HG02759 (cell line): ENCODE measurements around the gene SCLY.
A peak's percentile ranks its signal among the peaks of the same experiment; 100 is the strongest.
"Not testable (repeated sequence)": the region's sequence is repeated elsewhere in the genome, so short reads cannot be mapped to it uniquely, and the experiment has no call there.

ENCODE experiments used
- ATAC-seq: cut with Tn5 transposase; IDR thresholded peaks from one replicate; pipeline ENCODE4 v1.9.1; 2021; ENCODE audit warnings: mild to moderate bottlenecking, moderate library complexity; ENCODE audit not compliant: unreplicated experiment

The SCLY gene

DNA sequence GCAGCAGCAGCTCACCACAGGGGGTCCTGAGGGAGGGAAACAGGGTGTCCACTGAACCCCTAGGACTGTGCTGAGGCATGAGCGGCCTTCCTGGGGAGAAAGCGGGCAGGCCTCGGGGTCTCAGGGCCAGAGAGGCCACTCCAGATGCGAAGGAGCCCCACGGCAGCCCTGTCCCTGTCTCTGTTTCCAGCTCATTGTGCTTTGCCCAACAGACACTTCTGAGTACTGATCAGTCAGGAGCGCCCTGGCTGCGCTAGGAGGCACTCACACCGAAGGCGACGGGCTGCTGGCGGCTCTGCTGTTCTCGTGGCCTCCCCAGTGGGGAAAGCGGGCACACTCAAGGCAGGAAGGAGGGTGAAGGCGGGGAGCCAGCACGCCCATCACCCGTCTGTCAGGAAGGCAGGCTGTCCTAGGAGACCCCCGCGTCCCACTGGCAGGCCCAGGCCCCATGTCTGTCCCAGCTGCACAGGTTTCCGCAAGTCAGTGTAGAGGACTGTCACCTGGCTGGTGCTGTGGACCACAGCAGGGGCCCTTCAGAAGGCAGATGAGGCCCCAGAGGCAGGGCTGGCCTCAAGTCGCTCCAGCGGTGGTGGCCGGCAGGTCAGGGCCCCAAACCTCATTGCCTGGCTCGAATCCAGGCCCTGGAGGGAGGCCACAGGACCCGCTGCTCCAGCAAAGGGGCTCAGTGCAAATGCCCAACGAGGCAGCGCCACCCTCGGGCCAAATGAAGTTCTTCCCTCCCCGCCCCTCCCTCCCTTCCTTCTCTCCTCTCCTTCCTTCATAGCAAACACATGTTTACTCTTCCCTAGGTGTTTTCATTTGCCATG, 46.1 kb downstream of the SCLY start:
- ATAC-seq: peak; percentile 15

DNA sequence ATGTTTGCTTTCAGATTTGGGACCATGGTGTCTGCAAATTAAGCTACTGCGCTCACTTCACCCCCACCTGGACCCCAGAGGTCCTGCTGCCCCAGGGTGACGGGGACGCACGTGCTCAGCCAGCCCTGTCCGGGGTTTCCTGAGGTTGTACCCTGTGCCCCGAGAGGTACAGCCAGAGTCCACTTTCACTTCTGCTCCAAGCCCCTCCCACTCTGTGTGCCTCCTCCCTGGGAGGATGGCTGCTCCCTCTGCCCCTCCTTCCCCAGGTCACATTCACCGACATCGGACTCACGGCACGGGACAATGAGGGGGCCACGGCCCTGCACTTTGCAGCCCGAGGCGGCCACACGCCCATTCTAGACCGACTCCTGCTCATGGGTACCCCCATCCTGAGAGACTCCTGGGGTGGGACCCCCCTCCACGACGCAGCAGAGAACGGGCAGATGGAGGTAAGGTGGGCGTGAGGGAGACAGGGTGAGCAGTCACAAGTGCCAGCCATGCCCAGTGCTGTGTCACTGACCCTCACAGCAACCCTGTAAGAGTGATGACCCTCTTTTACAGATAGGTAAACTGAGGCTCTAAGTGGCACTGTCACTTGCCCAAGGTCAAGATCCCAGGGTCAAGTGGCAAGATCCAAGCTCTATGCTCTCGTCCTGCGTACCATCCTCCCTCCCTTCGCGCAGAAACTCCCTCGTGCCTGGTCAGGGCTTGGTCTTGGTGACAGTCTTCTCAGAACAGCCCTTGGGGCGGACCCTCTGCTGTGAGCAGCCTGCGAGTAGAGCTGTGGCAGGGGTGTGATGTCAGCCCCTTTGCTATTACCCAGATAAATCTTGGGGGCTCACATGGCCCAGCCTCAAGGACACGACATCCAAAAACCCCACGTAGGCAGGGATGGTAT, 47.0 kb downstream of the SCLY start:
- ATAC-seq: peak; percentile 73

DNA sequence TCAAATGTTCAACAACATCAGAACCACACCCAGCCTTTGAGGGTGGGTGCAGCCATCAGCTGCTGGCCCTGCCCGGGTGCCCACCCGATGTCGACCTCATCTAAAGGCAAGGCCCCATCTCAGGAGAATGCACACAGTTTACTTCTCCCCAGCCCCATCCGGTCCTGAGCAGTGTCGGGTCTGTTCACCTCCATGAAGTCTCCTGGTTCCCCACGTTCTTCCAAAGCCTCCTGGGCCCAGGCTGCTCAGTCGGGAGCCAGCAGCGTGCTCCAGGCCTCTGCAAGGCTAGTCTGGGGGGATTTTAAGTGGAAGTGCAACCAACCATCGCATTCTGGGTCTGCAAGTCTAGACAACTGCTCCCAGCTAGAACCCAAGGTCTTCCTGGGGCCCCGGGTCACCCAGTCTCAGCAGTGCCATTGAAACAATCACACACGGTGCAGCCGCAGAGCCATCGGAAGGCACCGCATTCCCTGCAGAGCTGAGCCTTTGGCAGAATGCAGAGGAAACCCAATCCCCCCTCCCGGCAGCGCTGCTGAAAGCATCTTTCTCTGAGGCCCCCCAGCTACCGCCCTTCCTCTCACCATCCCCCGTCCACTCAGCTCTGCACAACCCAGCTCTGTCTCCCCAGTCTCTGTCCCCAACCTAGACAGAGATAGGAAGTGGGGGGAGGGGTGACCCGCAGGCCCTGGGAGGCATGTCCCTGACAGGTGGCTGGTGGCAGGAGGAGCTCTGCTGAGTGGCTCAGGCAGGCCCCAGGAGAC, 47.8 kb downstream of the SCLY start:
- ATAC-seq: peak; percentile 72

DNA sequence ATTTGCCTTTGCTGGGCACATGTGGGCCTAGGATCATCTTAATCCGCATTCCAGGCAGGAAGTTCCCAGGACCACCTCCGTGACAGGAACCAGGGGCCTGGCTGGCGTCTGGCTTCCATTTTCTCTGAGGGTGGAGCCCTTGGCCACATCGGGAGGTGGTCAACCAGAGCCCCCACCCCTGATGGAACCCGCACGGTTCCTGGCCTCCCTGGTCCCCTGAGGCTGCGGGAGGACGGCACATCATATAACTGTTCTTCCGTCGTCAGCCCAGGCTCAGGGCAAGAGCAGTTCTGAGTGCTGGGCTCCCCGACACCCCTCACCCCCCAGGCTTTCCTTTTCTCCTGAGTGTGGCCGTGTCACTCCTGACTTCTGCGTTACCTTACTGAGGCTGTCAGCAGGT, 52.8 kb downstream of the SCLY start:
- no peak for ATAC-seq

DNA sequence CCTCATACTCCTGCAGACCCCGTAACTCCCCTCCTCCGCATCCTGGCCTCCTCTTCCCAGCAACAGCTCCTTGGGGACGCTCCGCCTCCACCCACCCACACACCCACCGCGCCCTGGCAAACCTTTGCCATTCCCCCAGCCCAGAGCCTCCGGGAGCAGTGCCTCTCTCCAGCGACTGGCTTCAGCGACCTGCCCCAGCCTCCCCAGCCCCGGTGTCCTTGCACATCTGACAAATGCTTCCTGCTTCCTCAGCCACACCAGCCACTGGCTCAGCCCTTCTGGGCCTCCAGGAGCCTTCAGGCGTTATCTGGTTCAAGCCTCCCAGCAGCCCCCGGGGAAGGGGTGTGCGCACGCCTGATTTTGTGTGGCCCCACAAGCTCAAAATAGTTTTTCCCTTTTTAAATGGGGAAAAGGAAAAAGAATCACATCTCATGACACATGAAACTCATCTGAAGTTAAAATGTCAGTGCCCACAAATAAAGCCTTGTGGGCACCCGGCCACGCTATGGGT, 53.6 kb downstream of the SCLY start:
- no peak for ATAC-seq

DNA sequence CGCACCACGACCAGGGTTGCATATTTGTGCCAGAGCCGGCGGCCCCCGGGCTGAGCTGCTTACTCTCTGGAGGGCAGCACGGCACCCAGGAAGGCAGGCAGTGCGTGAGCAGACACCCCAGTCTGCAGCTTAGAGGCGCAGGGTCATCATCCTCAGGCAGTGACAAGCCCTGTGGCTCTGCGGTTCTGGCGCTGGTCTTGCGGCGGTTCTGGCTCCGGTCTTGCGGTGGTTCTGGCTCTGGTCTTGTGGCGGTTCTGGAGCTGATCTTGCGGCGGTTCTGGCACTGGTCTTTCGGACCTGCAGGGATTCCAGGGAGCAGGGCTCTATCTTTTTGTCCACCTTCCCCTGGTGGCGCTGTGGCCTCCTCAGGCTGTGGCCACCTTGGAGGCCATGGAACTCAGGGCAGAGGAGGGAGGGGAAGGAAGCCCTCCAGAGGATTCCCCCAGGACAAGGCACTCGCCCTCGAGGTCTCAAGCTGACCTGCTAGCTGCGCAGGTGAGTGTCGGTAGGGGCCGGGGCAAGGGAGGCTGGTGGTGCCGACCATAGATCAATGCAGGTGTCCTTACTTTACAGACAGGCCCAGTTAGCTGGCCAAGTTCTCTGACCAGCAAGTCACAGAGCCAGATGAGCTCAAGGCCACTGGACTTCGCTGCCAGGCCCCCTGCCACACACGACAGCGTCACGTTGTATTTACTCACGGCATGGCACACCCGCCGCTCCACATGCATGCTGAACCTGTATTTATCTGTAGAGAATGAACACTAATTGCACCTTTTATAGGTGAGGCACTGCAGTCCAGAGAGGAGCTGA, 54.3 kb downstream of the SCLY start:
- no peak for ATAC-seq

DNA sequence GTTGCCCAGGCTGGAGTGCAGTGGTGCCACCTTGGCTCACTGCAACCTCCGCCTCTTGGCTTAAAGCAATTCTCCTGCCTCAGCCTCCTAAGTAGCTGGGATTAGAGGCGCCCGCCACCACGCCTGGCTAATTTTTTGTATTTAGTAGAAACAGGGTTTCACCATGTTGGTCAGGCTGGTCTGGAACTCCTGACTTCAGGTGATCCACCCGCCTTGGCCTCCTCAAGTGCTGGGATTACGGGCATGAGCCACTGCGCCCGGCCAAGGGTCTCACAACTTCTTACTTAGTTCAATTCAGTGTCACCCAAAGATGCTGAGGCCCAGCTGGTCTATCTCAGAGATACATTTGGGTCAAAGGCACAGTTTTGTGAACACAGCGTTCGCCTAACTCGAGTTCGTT, 54.9 kb downstream of the SCLY start:
- ATAC-seq: not testable (repeated sequence)

DNA sequence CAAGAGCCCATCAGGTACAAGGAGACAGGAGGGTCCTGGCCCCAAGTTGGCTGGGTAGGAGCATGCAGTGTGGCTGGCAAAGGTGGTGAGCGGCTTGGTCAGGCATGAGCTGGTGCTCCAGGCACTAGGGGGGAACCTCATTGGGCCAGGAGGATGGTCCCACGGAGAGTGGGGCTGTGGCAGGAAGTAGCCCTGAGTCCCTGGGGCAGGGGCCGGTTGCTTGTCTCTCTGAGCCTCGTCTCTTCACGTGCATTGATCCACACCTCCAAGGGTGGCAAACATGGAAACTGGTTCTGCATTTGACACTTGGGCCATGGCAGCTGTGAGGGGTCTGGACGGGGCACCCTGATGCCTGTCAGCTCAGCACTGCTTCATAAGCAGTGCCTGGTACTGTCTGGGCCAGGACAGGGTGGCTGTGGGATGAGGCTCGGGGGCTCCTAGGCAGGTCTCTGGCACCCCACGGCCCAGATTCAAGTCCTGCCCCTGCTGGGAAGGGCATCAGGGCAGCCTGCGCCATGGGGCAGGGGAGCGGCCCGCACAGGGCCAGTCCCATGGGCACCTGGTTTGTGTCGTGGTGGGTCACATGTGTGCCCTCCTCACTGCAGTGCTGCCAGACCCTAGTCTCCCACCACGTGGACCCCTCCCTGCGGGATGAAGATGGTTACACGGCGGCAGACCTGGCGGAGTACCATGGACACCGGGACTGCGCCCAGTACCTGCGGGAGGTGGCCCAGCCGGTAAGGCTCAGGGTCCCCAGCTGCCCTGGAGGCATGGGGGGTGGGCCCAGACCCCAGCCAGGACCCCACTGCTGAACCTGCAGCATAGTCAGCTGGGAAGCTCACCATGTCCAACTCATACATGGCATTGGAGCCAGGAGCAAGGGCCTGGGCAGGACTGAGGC, 55.7 kb downstream of the SCLY start:
- ATAC-seq: no peak

DNA sequence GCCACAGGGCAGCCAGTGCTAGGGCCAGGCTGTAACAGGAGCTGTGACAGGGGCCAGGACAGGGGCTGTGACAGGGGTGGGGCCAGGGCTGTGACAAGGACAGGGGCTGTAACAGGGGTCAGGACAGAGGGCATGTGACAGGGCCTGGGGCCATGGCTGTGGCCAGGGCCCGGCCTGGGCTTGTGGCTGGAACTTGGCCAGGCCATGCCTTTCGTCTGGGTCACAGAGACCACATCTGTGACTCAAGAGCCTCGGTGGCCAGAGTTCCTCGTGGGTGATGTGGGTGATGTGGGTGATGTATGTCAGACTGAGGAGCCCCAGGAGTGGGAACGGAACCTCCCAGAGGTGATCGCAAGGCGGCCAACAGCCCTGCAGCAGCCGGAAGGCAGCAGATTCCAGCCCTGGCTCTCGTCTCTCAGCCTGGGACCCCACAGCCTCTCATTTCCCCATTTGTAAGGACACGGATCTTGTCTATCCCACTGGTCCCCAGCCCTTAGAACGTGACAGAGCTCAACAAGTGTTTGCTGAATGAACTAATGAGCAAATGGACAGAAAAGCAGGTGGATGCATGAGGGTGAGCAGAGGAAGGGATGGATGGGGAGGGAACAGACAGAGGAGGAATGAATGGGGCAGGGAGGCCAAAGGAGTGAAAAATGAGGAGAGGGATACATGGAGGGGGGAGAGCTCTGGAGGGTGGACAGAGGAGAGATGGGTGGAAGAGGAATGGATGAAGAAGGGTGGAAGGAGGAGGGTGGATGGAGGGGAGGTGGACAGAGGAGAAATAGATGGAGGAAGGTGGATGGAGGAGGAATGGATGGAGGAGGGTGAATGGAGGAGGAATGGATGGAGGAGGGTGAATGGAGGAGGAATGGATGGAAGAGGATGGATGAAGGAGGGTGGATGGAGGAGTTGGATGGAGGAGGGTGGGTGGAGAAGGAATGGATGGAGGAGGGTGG, 56.7 kb downstream of the SCLY start:
- no peak for ATAC-seq

DNA sequence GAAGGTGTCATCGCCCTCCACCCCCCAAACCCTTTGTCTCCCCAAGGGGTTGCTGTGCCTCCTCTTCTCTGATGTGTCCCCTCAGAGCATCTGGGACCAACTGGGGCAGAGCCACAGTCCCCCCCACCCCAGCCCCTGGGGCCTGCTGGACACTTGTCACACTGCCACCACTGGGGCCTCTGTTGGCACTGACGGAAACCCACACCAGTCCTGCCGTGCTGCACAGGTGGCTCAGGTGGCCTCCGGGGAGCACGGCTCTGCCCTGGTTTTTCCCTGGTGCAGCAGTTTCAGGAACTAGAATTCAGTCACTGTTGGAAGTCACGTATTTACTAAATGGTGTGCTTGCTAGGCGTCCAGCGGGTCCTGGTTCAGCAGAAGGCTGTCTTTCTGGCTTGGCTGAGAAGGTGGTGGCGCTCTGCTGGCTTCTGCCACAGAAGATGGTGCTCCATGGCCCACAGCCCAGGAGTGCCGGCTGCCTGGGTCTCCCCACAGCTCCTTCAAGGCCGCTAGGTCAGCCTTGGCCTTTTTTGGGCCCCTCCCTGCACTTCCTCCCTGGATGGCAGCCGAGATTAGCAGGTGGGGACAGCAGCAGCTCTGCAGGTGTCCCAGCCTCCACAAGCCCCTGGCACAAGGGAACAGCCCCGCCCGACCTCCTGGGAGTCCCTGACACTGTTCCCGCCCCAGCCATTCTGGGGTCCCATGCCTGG, 59.1 kb downstream of the SCLY start:
- ATAC-seq: no peak

DNA sequence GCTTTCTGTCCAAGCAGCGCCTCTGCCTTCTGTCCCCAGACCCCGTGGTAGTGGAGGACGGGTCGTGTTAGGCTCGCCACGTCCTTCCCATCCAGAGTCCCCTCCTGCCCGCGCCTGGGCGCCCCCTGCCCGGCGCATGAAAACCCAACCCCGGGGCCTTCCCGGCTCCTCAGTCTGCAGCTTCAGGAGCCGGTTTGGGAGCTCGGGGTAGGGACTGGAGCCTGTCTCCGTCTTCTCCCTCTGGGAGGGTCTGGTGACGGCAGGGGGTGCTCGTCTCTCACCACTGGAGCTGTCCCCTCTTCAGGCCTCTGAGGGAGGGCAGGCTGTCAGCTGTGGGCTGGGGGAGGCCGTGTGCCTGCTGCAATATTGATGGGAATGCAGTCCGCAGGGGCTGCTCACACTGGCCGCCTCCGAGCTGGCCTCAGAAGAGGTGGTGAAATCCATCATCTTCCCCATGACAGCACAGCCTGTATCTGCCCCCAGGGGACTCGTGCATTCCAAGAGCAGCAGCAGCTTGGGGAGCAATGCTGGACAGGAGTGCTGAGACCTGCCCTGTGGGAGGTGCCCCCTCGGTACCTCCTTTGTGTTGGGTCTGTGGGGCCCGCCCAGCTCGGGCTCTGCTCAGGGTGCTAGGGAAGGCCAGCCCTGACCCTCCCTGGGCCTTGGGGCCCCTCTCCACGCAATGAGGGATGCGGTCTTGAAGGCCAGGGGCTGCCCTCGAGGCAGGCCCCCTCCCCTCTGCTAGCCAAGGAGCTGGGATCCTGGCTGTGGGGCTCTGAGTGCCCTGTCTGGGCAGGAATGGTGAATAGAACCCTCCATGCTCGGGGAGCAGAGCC, 59.9 kb downstream of the SCLY start:
- ATAC-seq: no peak

DNA sequence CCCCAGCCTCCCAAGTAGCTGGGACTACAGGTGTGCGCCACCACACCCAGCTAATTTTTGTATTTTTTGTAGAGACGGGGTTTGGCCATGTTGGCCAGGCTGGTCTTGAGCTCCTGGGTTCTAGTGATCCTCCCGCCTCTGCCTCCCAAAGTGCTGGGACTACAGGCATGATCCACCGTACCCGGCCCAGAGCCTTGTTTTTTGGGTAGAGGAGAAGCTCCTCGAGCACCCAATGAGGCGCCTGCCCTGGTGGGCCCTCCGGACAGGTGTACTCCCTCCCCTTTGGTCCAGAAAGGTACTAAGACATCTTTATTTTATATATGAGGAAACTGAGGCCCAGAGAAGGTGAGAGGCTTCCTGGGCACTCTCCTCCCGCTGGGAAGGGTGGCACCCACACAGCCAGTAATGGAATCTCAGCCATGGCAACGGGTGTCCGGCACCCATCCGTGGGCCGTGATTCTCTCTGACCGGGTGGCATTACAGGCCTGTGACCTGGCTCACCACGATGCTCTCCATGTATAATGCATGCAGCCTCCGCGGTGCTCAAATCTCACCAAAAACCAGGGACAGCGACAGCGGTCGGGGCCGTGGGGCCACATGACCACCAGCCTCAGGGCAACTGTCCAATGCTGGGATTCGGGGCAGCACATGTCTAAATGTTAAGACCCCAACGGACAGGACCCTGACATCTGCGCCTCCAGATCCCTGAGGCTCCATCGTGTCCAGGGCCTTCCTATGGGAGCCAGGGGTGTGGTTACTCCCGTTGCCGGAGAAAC, 60.9 kb downstream of the SCLY start:
- no peak for ATAC-seq

DNA sequence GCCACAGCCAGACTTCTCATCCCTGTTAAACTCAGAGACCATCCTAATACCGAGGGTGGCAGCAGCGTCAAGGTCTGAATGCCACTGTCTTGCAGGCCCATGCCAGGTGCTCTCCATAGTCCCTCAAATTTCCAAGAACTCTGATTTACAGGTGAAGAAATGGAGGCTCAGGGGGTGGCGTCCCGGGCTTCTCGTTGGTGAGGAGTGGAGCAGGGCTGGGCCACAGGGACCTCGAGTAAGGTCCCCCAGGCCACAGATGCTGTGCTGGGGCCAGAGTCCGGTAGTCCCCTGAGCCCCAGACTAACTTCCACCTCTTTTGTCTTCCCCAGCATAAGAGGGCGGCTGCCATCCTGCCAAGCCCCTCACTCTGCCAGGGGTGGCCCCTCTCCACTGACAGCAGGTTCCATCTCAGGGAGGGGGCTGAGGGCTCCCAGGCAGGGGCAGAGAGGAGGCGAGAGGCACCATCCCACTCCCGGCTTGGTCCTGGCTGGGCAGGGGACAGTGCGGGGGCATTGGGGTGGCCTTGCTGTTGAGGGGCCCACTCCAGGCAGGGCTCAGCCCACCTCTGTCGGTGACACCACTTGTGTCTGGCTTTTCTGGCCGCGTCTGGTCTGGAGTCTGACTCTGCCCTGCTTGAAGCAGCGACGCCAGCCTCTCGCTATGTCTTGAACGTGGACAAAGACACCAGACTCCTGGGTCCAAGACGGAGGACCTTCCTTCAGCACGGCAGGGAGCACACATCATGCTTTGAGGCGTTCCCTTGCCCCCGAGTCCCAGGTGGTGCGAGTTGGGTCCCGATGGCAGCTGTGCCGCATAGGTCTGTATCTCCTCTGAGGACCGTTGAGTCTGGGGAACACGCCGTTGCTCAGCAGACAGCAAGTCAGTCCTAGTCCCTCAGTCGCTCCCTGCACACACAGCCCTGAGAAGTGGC, 61.8 kb downstream of the SCLY start:
- no peak for ATAC-seq

DNA sequence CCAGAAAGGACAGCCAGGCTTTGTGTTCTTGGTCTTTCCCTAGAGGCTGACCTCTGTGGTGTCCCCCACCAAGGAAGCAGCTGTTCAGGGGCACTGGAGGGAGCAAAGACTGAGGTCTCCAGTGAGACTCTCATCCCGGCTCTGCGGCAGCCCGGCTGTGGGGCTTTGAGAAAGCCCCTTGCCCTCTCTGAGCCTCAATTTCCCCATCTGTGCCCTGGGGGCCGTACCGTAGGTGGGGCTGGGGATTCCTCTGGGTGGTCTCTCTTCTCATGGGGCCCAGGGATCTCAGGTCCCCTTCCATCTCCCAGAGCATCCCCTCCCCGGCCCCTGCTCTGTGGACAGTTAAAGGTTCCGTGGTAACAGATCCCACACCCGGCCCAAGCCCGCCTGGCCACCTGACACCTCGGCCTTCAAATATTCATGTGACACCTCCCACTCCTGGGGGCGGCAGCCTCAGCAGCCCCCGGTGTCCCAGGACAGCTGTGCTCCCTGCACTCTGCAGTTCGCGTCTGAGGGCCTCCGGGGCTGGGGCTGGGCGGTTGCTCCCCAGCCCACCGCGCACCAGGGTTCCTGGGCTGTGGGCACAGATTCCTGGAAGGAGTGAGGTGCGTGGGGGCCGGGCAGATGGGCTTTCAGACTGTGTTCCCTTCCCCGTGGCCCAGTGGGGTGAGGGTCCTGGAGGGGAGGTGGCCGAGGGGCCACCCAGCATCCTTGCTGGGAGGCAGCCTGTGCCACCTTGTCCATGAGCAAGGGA, 62.6 kb downstream of the SCLY start:
- ATAC-seq: no peak
